Right forelimb (tissue), 1 donor: ENCODE results near the gene DOCK9.

Source experiments
- DNase-seq: peaks from one replicate; pipeline ENCODE4 v3.0.0-alpha.2; 2018

Gene DOCK9

GRCh38 chr13:98998831-98999638 lies 21.2 kb upstream of the DOCK9 start:
- no peak for DNase-seq

GRCh38 chr13:98997738-98998641 lies 20.1 kb upstream of the DOCK9 start:
- DNase-seq, result no peak

- DNase-seq, result no peak
Measured at GRCh38 chr13:98997011-98997730, 19.3 kb upstream of the DOCK9 start.

- DNase-seq, result no peak
Measured at GRCh38 chr13:98996046-98996445, 18.2 kb upstream of the DOCK9 start.

GRCh38 chr13:98994896-98995295 lies 17.0 kb upstream of the DOCK9 start:
- DNase-seq, result no peak

- DNase-seq, result no peak
Measured at GRCh38 chr13:98994080-98994479, 16.2 kb upstream of the DOCK9 start.

- no peak for DNase-seq
Measured at GRCh38 chr13:98992355-98992754, 14.5 kb upstream of the DOCK9 start.

GRCh38 chr13:98990701-98991100 lies 12.8 kb upstream of the DOCK9 start:
- no peak for DNase-seq

- no peak for DNase-seq
Measured at GRCh38 chr13:98989469-98990235, 11.8 kb upstream of the DOCK9 start.

GRCh38 chr13:98988780-98989179 lies 10.9 kb upstream of the DOCK9 start:
- no peak for DNase-seq

GRCh38 chr13:98988277-98988676 lies 10.4 kb upstream of the DOCK9 start:
- no peak for DNase-seq

GRCh38 chr13:98987275-98987674 lies 9.4 kb upstream of the DOCK9 start:
- no peak for DNase-seq

GRCh38 chr13:98986226-98986846 lies 8.5 kb upstream of the DOCK9 start:
- no peak for DNase-seq

GRCh38 chr13:98985591-98985990 lies 7.7 kb upstream of the DOCK9 start:
- no peak for DNase-seq

- no peak for DNase-seq
Measured at GRCh38 chr13:98984983-98985382, 7.1 kb upstream of the DOCK9 start.

- no peak for DNase-seq
Measured at GRCh38 chr13:98984118-98984517, 6.3 kb upstream of the DOCK9 start.

GRCh38 chr13:98983182-98983581 lies 5.3 kb upstream of the DOCK9 start:
- DNase-seq, result no peak

GRCh38 chr13:98981369-98982080 lies 3.7 kb upstream of the DOCK9 start:
- no peak for DNase-seq

GRCh38 chr13:98979012-98979660 lies 1.3 kb upstream of the DOCK9 start:
- DNase-seq, result no peak

- no peak for DNase-seq
Measured at GRCh38 chr13:98978280-98978679, 416 bp upstream of the DOCK9 start.

- DNase-seq, result no peak
Measured at GRCh38 chr13:98976941-98977340, 923 bp downstream of the DOCK9 start.
